Upper lobe of left lung (tissue), 6 donors: ENCODE measurements around the gene OR2T1. TPM values are rescaled to one million over a fixed set of nuclear protein-coding genes. Genes with fewer than 3 reads are reported as not detected.
"Not testable (repeated sequence)": the region's sequence is repeated elsewhere in the genome, so short reads cannot be mapped to it uniquely, and the experiment has no call there.

Experiments used
- ATAC-seq, 2 donors: fragments of 200-7000 bp; cut with Tn5 transposase; one replicate each; pipeline ENCODE4 v1.9.1; 2022; ENCODE audit warnings: mild to moderate bottlenecking in 2 of 2, moderate library complexity in 2 of 2; ENCODE audit not compliant: low FRiP score in 2 of 2
- DNase-seq, 2 donors: peaks; one replicate each; pipeline ENCODE4 v3.0.0-alpha.2; 2019 to 2020
- H3K27ac ChIP-seq, 4 donors: fragments of 200-600 bp; sonication (generic); one replicate each; pipeline ENCODE4 v1.5.1; 2016 to 2019
- H3K27me3 ChIP-seq, 4 donors: fragments of 200-600 bp; sonication (generic); one replicate each; pipeline ENCODE4 v1.5.1; 2017 to 2019
- H3K36me3 ChIP-seq, 4 donors: fragments of 200-600 bp; sonication (generic); one replicate each; pipeline ENCODE4 v1.5.1; 2016 to 2019
- H3K4me1 ChIP-seq, 4 donors: fragments of 200-600 bp; sonication (generic); one replicate each; pipeline ENCODE4 v1.5.1; 2018 to 2019
- H3K4me3 ChIP-seq, 4 donors: fragments of 200-600 bp; sonication (generic); one replicate each; pipeline ENCODE4 v1.5.1; 2017 to 2019; ENCODE audit warnings: mild to moderate bottlenecking in 2 of 4, moderate library complexity in 1 of 4
- H3K9me3 ChIP-seq, 4 donors: fragments of 200-600 bp; sonication (generic); one replicate each; pipeline ENCODE4 v1.5.1; 2018 to 2019
- WGBS, 2 donors: methylation state at CpG; one replicate each; pipeline ENCODE4 v1.1.5; 2017 to 2018; 5-methylcytosine and 5-hydroxymethylcytosine counted together
- total RNA-seq, 6 donors: library from RNA; depleted of rRNA in 4 of 6; stranded (reverse); fragments of >200 nt in 4 of 6; gene quantifications; one replicate each; pipeline versions ENCODE4 v1.1.0 to v1.2.1, GENCODE V29; 2016 to 2021
- donor health status: DM: no; HTN: no; CAD: no; lungs with moderate emphysema.
- donor health status: DM: no; HTN: yes; CAD: no; lungs with severe emphysema.

OR2T1 gene
- total RNA-seq, 6 donors from 2014 or later = not detected

GRCh38 chr1:248442500-248443277 is 39.8 kb downstream of the OR2T1 start:
- not testable (repeated sequence) for ATAC-seq, H3K4me1 ChIP-seq, H3K4me3 ChIP-seq, H3K36me3 ChIP-seq, H3K27ac ChIP-seq, H3K27me3 ChIP-seq, H3K9me3 ChIP-seq, DNase-seq
- WGBS, 2 donors = 48 to 75% methylated on average over 1 of the region's 2 CpGs

DNA sequence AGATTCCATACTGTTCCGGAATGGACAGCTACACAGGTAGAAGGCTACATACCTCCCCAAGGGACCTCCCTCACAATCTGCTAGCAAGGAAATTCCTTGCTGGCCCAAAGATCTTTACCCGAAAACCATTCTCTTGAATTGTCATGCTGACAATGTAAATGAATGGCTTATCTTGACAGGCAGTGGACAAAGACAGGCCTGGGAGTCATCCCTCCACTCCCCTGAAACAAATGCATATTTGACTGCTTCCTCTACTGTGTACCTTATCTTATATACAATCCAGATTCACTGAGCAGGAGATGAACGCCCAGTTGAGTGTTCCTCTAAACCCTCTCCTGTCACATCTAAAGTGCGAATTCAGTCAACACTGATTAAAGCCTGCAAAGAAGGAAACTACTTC is 41.8 kb downstream of the OR2T1 start:
- H3K27ac ChIP-seq, H3K4me1 ChIP-seq, ATAC-seq, DNase-seq, H3K9me3 ChIP-seq, H3K4me3 ChIP-seq, H3K36me3 ChIP-seq, H3K27me3 ChIP-seq: not testable (repeated sequence)
- 73 to 78% methylated on average over 4 of the region's 4 CpGs for WGBS, 2 donors

- H3K4me1 ChIP-seq, H3K4me3 ChIP-seq, DNase-seq, H3K36me3 ChIP-seq, H3K27me3 ChIP-seq, H3K27ac ChIP-seq, H3K9me3 ChIP-seq: not testable (repeated sequence)
- WGBS, 2 donors = 59 to 68% methylated on average over 1 to 2 of the region's 2 CpGs
- peak in 1 of 2 donors; percentile 8 for ATAC-seq
Observed at GRCh38 chr1:248445399-248445798, 42.6 kb downstream of the OR2T1 start, which contains the start of gene OR2T2. Gene OR2T2, plus strand, starts transcription at chr1:248445637. Its CDS starts 7,161 bp downstream, at chr1:248452798.

DNA sequence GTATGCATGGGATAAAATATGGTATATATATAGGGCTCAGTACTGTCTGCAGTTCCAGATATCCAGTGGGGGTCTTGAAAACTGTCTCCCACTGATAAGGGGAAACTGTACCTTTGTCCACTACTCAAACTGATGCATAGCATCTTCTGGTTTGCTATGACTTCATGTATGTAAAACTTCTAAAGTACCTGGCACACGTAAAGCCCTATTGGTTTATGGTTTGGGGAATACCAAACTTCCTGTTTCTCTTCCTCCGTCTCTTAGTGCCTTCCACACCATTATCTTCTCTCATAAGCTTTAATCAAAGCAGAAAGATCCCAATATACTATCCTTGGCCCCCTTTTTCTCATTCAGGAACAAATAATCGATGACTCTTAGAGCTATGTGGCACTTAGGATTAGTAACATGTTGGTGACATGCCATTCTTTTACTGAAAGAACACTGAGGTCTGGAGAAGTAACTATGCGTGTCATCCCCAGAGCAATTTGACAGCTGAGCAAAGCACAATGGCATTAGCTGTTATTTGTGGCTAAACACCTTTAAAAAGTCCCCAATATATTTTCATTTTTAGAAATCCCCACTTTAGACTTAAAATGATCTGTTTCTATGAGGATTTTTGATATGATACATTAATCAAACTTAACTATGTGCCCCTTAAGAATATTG is 45.7 kb downstream of the OR2T1 start:
- not testable (repeated sequence) for H3K4me3 ChIP-seq, H3K27ac ChIP-seq, H3K4me1 ChIP-seq, ATAC-seq, DNase-seq, H3K36me3 ChIP-seq, H3K27me3 ChIP-seq, H3K9me3 ChIP-seq
- WGBS, 2 donors = no CpG with 5 or more reads among the region's 4 CpGs

DNA sequence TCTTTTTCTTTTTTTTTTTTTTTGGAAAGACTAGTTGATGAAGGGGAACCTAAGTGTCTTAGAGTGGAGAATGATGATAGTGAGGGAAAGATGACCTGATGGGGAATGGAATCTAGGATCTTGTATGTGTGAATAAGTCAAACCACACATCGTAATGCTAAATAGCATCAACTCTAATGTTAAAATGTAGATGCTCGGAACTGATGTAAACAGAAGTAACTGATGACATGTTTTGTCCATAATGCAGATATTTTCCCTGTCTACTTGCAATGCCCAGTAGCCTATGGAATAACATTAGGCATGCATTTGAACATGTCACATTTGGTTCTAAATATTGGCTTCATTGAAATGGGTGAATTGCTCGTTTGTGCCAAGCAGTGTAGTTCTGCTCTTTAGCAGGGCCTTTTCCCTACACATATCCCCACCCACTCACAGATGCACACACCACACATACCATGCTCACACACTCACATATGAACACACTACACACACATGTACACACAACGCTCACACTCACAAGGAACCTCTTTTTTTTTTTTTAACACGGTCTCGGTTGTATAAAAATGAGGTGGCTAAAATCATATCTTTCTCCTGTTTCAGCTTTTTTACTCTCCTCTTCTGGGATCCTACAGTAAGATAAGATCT is 47.1 kb downstream of the OR2T1 start:
- not testable (repeated sequence) for H3K4me3 ChIP-seq, ATAC-seq, DNase-seq, H3K27me3 ChIP-seq, H3K4me1 ChIP-seq, H3K36me3 ChIP-seq, H3K9me3 ChIP-seq, H3K27ac ChIP-seq
- WGBS, 2 donors = 74 to 85% methylated on average over 5 of the region's 6 CpGs

DNA sequence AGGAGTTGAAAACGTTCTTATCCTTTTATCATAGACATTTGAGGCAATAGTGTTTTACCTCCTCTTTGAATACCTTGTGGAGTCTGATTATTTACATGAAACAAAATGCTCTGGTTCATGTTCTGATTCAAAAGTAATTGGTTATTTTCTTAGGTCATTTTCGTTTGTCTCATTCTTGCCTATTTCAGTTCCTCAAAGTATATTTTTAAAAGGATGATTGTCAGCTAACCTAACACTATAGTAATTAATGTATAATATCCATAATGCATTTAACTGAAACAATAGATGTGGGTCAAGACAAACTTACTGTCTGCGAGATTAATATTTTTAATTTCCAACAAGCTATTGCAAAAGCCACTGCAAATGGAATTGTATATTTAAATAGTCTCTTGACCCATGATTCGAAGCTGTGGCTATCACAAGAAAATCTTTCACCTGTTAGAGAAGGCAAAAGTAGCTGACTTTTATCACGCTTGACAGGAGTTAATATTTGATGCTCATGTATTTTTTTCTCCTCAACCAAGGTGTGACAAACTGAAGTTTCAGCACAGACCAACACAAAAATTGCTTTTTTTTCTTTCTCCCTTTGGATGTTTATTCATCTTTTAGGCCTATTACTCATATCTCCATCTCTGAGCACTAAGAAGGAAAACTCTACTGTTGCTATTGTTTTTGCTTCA is 47.8 kb downstream of the OR2T1 start:
- H3K27me3 ChIP-seq, H3K4me1 ChIP-seq, ATAC-seq, H3K4me3 ChIP-seq, H3K27ac ChIP-seq, H3K9me3 ChIP-seq, H3K36me3 ChIP-seq, DNase-seq: not testable (repeated sequence)
- 42 to 49% methylated on average over 2 of the region's 5 CpGs for WGBS, 2 donors

DNA sequence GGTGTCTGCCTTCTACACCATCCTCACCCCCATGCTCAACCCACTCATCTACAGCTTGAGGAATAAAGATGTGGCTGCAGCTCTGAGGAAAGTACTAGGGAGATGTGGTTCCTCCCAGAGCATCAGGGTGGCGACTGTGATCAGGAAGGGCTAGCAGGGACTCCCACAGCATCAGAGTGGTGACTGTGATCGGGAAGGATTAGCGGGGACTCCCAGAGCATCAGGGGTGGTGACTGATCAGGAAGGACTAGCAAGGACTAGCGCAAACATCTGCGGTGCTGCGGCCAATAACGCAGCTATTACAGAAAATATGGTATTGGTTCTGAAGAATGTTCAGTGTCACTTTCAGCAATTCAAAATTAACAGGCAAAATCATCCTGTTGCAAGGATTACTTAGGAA is 50.8 kb downstream of the OR2T1 start:
- H3K27ac ChIP-seq, DNase-seq, H3K4me1 ChIP-seq, H3K27me3 ChIP-seq, H3K4me3 ChIP-seq, ATAC-seq, H3K36me3 ChIP-seq, H3K9me3 ChIP-seq: not testable (repeated sequence)
- 86 to 98% methylated on average over 5 to 7 of the region's 7 CpGs for WGBS, 2 donors

DNA sequence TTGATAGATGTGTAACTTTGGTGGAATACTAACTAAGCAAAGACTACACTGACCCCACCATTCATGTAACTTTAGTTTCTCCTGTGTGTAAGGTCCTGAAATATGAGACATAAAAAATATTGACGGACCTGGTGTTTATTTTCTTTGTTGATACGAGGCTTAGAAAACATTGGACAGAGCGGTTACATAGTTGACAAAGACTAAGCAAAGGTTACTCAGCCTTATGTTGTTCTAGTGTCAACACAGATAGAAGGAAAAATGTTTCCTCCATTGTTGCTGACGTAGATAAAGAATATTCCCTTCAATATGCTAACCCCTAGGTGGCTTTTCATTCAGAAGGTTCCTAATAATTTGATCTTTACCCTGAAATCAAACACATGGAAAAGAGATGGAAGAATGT is 52.2 kb downstream of the OR2T1 start:
- 69 to 79% methylated on average over 2 to 3 of the region's 4 CpGs for WGBS, 2 donors
- H3K4me1 ChIP-seq, H3K9me3 ChIP-seq, H3K4me3 ChIP-seq, H3K36me3 ChIP-seq, ATAC-seq, H3K27ac ChIP-seq, H3K27me3 ChIP-seq, DNase-seq: not testable (repeated sequence)

GRCh38 chr1:248456635-248457034 is 53.8 kb downstream of the OR2T1 start:
- DNase-seq, H3K36me3 ChIP-seq, H3K4me1 ChIP-seq, H3K9me3 ChIP-seq, H3K27me3 ChIP-seq, H3K4me3 ChIP-seq, H3K27ac ChIP-seq, ATAC-seq: not testable (repeated sequence)
- whole genome bisulfite sequencing, 2 donors = no CpG with 5 or more reads among the region's 2 CpGs

Other genes with a start within 250 kb of the OR2T1 start
- gene OR2M2, start 228.2 kb upstream of the OR2T1 start, total RNA-seq = not detected
- not detected for gene OR2M3, start 205.8 kb upstream of the OR2T1 start, total RNA-seq
- not detected for gene OR2M4, start 171.6 kb upstream of the OR2T1 start, total RNA-seq
- 1 to 10 TPM in 1 of 6 donors, not detected in 5; 3.3 TPM for gene OR2T33, start 125.1 kb upstream of the OR2T1 start, total RNA-seq
- gene OR2T12, start 99.6 kb upstream of the OR2T1 start, total RNA-seq = not detected
- not detected for gene OR2M7, start 78.5 kb upstream of the OR2T1 start, total RNA-seq
- gene OR14C36, start 54.3 kb upstream of the OR2T1 start, total RNA-seq = not detected
- gene OR2T4, start 41.4 kb upstream of the OR2T1 start, total RNA-seq = not detected
- not detected for gene OR2T6, start 27.3 kb upstream of the OR2T1 start, total RNA-seq
- gene OR2T2, start 42.6 kb downstream of the OR2T1 start, total RNA-seq = not detected
- gene OR2T3, start 70.3 kb downstream of the OR2T1 start, total RNA-seq = not detected
- gene OR2T5, start 85.5 kb downstream of the OR2T1 start, total RNA-seq = not detected
- not detected for gene OR2G6, start 105.0 kb downstream of the OR2T1 start, total RNA-seq
- not detected for gene OR2T29, start 159.7 kb downstream of the OR2T1 start, total RNA-seq
- not detected for gene OR2T34, start 171.7 kb downstream of the OR2T1 start, total RNA-seq
- not detected for gene OR2T10, start 194.7 kb downstream of the OR2T1 start, total RNA-seq
- 1 to 10 TPM in 1 of 6 donors, not detected in 5; 1.8 TPM for gene OR2T11, start 232.0 kb downstream of the OR2T1 start, total RNA-seq
- not detected for gene OR2T35, start 242.2 kb downstream of the OR2T1 start, total RNA-seq